H9 (cell line): Measurements from ENCODE around the gene RPL15. TPM values are rescaled to one million over a fixed set of nuclear protein-coding genes. Genes with fewer than 3 reads are reported as not detected.

ENCODE experiments used
- DNase-seq: peaks from one replicate; pipeline ENCODE4 v3.0.0-alpha.2; 2017
- H2AFZ ChIP-seq: one replicate; pipeline ENCODE4 v1.6.1; 2013; ENCODE audit warnings: mild to moderate bottlenecking, low read length, control low read depth, moderate library complexity
- H2AK5ac ChIP-seq: 2 replicates; pipeline ENCODE4 v1.6.1; 2013; ENCODE audit warnings: low read length, control low read depth, mixed read lengths; ENCODE audit not compliant: insufficient read length
- H2BK120ac ChIP-seq: one replicate; pipeline ENCODE4 v1.6.1; 2013; ENCODE audit warnings: low read depth, mild to moderate bottlenecking, low read length, control low read depth, inconsistent platforms; ENCODE audit not compliant: poor library complexity, severe bottlenecking
- H2BK12ac ChIP-seq: 2 replicates; pipeline ENCODE4 v1.6.1; 2013; ENCODE audit warnings: low read length, control low read depth, mixed read lengths, low read depth; ENCODE audit not compliant: insufficient read length
- H2BK15ac ChIP-seq: 2 replicates; pipeline ENCODE4 v1.6.1; 2013; ENCODE audit warnings: low read depth, low read length, control low read depth
- H2BK20ac ChIP-seq: one replicate; pipeline ENCODE4 v1.6.1; 2013; ENCODE audit warnings: low read depth, mild to moderate bottlenecking, low read length, control low read depth, inconsistent platforms; ENCODE audit not compliant: poor library complexity, severe bottlenecking
- H2BK5ac ChIP-seq: 2 replicates; pipeline ENCODE4 v1.6.1; 2013; ENCODE audit warnings: low read length, control low read depth, mixed read lengths; ENCODE audit not compliant: insufficient read length
- H3K14ac ChIP-seq: 2 replicates; pipeline ENCODE4 v1.6.1; 2013; ENCODE audit warnings: low read length, control low read depth; ENCODE audit not compliant: insufficient read depth
- H3K18ac ChIP-seq: 2 replicates; pipeline ENCODE4 v1.6.1; 2013; ENCODE audit warnings: low read depth, mild to moderate bottlenecking, mixed read lengths, low read length, control low read depth; ENCODE audit not compliant: insufficient read length
- H3K23ac ChIP-seq: 2 replicates; pipeline ENCODE4 v1.6.1; 2013; ENCODE audit warnings: low read length, control low read depth, mixed read lengths, low read depth; ENCODE audit not compliant: insufficient read length
- H3K23me2 ChIP-seq: 2 replicates; pipeline ENCODE4 v1.6.1; 2013; ENCODE audit warnings: low read depth, mild to moderate bottlenecking, mixed read lengths, low read length, control low read depth; ENCODE audit not compliant: insufficient read length, poor library complexity, severe bottlenecking
- H3K27ac ChIP-seq: 2 replicates; pipeline ENCODE4 v1.5.1; 2013; ENCODE audit warnings: low read length, control low read depth, mixed read lengths, low read depth; ENCODE audit not compliant: insufficient read length
- H3K27me3 ChIP-seq: 2 replicates; pipeline ENCODE4 v1.6.1; 2013; ENCODE audit warnings: low read length, control low read depth, inconsistent platforms; ENCODE audit not compliant: insufficient read depth
- H3K4ac ChIP-seq: 2 replicates; pipeline ENCODE4 v1.6.1; 2013; ENCODE audit warnings: low read depth, mild to moderate bottlenecking, control low read depth, inconsistent platforms, low read length, moderate library complexity
- H3K4me1 ChIP-seq: 2 replicates; pipeline ENCODE4 v1.6.1; 2013; ENCODE audit warnings: low read length, control low read depth, inconsistent platforms; ENCODE audit not compliant: insufficient read depth
- H3K4me2 ChIP-seq: 2 replicates; pipeline ENCODE4 v1.6.1; 2013; ENCODE audit warnings: low read length, control low read depth, mixed read lengths; ENCODE audit not compliant: insufficient read length, insufficient read depth
- H3K56ac ChIP-seq: 2 replicates; pipeline ENCODE4 v1.6.1; 2013; ENCODE audit warnings: low read depth, mild to moderate bottlenecking, mixed read lengths, low read length, control low read depth; ENCODE audit not compliant: insufficient read length
- H3K79me1 ChIP-seq: 2 replicates; pipeline ENCODE4 v1.6.1; 2013; ENCODE audit warnings: low read depth, mild to moderate bottlenecking, moderate library complexity, low read length, control low read depth, inconsistent platforms; ENCODE audit not compliant: insufficient read depth, poor library complexity, severe bottlenecking
- H3K79me2 ChIP-seq: 2 replicates; pipeline ENCODE4 v1.6.1; 2013; ENCODE audit warnings: low read length, control low read depth, inconsistent platforms; ENCODE audit not compliant: insufficient read depth
- H3K9ac ChIP-seq: 2 replicates; pipeline ENCODE4 v1.6.1; 2013; ENCODE audit warnings: low read length, control low read depth, mixed read lengths; ENCODE audit not compliant: insufficient read length; ENCODE audit errors: extremely low read depth
- H3K9me3 ChIP-seq: one replicate; pipeline ENCODE4 v1.6.1; 2013; ENCODE audit warnings: low read depth, low read length, inconsistent platforms; ENCODE audit not compliant: control insufficient read depth
- H3T11ph ChIP-seq: one replicate; pipeline ENCODE4 v1.6.1; 2013; ENCODE audit warnings: mild to moderate bottlenecking, low read length, control low read depth, inconsistent platforms
- H4K20me1 ChIP-seq: one replicate; pipeline ENCODE4 v1.6.1; 2013; ENCODE audit not compliant: control insufficient read depth, insufficient read length, insufficient read depth
- H4K5ac ChIP-seq: 2 replicates; pipeline ENCODE4 v1.6.1; 2013; ENCODE audit warnings: low read depth, mild to moderate bottlenecking, mixed read lengths, low read length, control low read depth; ENCODE audit not compliant: insufficient read length
- H4K8ac ChIP-seq: replicated peaks from 2 replicates; pipeline ENCODE4 v1.6.1; 2013; ENCODE audit warnings: low read length, control low read depth, mixed read lengths, low read depth; ENCODE audit not compliant: insufficient read length
- H4K91ac ChIP-seq: 2 replicates; pipeline ENCODE4 v1.6.1; 2013; ENCODE audit warnings: low read depth, mild to moderate bottlenecking, moderate library complexity, mixed read lengths, low read length, control low read depth; ENCODE audit not compliant: insufficient read length
- H3K27ac Mint-ChIP-seq, 3 experiments: 2 replicates in 2 of 3; 3 replicates in 1 of 3; pipeline ENCODE4 v1.8.0; 2020 to 2021; ENCODE audit warnings: mixed read lengths in 3 of 3, mild to moderate bottlenecking in 1 of 3, moderate library complexity in 1 of 3
- H3K27me3 Mint-ChIP-seq: 2 replicates; pipeline ENCODE4 v1.8.0; 2021; ENCODE audit warnings: low read depth, mild to moderate bottlenecking, moderate library complexity, mixed read lengths
- H3K36me3 Mint-ChIP-seq, 3 experiments: 2 replicates in 2 of 3; 3 replicates in 1 of 3; pipeline ENCODE4 v1.8.0; 2020 to 2021; ENCODE audit warnings: low read depth in 3 of 3, mixed read lengths in 3 of 3; ENCODE audit not compliant: insufficient read depth in 1 of 3
- H3K4me1 Mint-ChIP-seq, 2 experiments: 2 replicates each; pipeline ENCODE4 v1.8.0; 2020; ENCODE audit warnings: mixed read lengths in 2 of 2
- H3K4me3 Mint-ChIP-seq, 2 experiments: 2 replicates in 1 of 2; 3 replicates in 1 of 2; pipeline ENCODE4 v1.8.0; 2020 to 2021; ENCODE audit warnings: mild to moderate bottlenecking in 2 of 2, mixed read lengths in 2 of 2, moderate library complexity in 1 of 2
- H3K9me3 Mint-ChIP-seq, 2 experiments: 2 replicates in 1 of 2; 3 replicates in 1 of 2; pipeline ENCODE4 v1.8.0; 2020; ENCODE audit warnings: mild to moderate bottlenecking in 2 of 2, mixed read lengths in 2 of 2, moderate library complexity in 1 of 2
- WGBS: extraction: QIAGEN DNeasy Blood & Tissue Kit; methylation state at CpG from one replicate; pipeline ENCODE4 v1.1.7; 2013; ENCODE audit warnings: missing lambda C conversion rate, low lambda C conversion rate, mixed read lengths; ENCODE audit not compliant: insufficient read length; ENCODE audit errors: extremely low coverage; 5-methylcytosine and 5-hydroxymethylcytosine counted together
- total RNA-seq: library from RNA; stranded (reverse); gene quantifications from 2 replicates; pipeline ENCODE4 v1.2.1, GENCODE V29; 2021
- TF ChIP-seq, protein P1 (sequence below): fragments of 200-600 bp; sonication (generic); conservative IDR thresholded peaks from 3 replicates; pipeline ENCODE4 v1.8.0; 2021; ENCODE audit warnings: antibody characterized with exemption, mild to moderate bottlenecking

Gene RPL15
- total RNA-seq, 1 experiment from 2014 or later = 2,794 TPM

GRCh38 chr3:23944861-23945662 is 28.1 kb downstream of the RPL15 start, which contains the start of gene NR1D2:
Gene NR1D2 (plus strand): TSS chr3:23945286. CDS start chr3:23945579, 293 bp downstream.
- peaks cover 23 to 29% of the 10 kb centered on the region in 2 experiments for H3K4me1 Mint-ChIP-seq
- Histone ChIP-seq H2BK120ac (no peak within 1 kb of the TSS), H3K23me2 (peaks cover 11% of the 10 kb centered on the region), H3K79me1 (peaks cover 3% of the 10 kb centered on the region), H3K27me3 (no peaks in the 10 kb centered on the region), H2BK12ac (peak within 1 kb of the TSS; percentile 83), H3K4ac (no peak within 1 kb of the TSS), H4K5ac (no peak within 1 kb of the TSS), H3K56ac (no peak within 1 kb of the TSS), H2BK20ac (no peak within 1 kb of the TSS), H3K27ac (peak within 1 kb of the TSS; percentile 75), H4K91ac (no peak within 1 kb of the TSS), H3K14ac (peak within 1 kb of the TSS; percentile 99), H2AK5ac (no peak within 1 kb of the TSS), H2BK15ac (no peak within 1 kb of the TSS), H4K20me1 (no peaks in the 10 kb centered on the region), H3T11ph (no peak within 1 kb of the TSS), H3K79me2 (peaks cover 3% of the 10 kb centered on the region; the same call in 1 of the 2 replicates), H3K4me1 (peaks cover 10% of the 10 kb centered on the region; the same call in 1 of the 2 replicates), H2AFZ (no peak within 1 kb of the TSS), H2BK5ac (peak within 1 kb of the TSS; percentile 68), H3K23ac (no peak within 1 kb of the TSS), H3K9ac (peak within 1 kb of the TSS; percentile 81), H3K18ac (peak within 1 kb of the TSS; percentile 98), H3K4me2 (peak within 1 kb of the TSS; percentile 100), H3K9me3 (no peaks in the 10 kb centered on the region), H4K8ac (no peak within 1 kb of the TSS)
- H3K27ac Mint-ChIP-seq = peak within 1 kb of the TSS; percentile 89 to 100 (median 99)
- TF ChIP-seq, protein P1, sequence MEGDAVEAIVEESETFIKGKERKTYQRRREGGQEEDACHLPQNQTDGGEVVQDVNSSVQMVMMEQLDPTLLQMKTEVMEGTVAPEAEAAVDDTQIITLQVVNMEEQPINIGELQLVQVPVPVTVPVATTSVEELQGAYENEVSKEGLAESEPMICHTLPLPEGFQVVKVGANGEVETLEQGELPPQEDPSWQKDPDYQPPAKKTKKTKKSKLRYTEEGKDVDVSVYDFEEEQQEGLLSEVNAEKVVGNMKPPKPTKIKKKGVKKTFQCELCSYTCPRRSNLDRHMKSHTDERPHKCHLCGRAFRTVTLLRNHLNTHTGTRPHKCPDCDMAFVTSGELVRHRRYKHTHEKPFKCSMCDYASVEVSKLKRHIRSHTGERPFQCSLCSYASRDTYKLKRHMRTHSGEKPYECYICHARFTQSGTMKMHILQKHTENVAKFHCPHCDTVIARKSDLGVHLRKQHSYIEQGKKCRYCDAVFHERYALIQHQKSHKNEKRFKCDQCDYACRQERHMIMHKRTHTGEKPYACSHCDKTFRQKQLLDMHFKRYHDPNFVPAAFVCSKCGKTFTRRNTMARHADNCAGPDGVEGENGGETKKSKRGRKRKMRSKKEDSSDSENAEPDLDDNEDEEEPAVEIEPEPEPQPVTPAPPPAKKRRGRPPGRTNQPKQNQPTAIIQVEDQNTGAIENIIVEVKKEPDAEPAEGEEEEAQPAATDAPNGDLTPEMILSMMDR = no peak
- peaks cover 23% of the 10 kb centered on the region for H3K27me3 Mint-ChIP-seq
- peaks cover 7 to 10% (median 7%) of the 10 kb centered on the region in 3 experiments; a peak in 5 of 7 replicates for H3K36me3 Mint-ChIP-seq
- peak within 1 kb of the TSS; percentile 79 to 94 for H3K4me3 Mint-ChIP-seq
- H3K9me3 Mint-ChIP-seq = peaks cover 0 to 2% of the 10 kb centered on the region in 2 experiments; a peak in 1 of 5 replicates
- no CpG with 5 or more reads among the region's 88 CpGs for WGBS
- DNase-seq = peak; percentile 88
